Adrenal gland (tissue), 12 donors: ENCODE data around the gene RNF5. TPM values are rescaled to one million over a fixed set of nuclear protein-coding genes. Genes with fewer than 3 reads are reported as not detected.

ENCODE experiments used
- DNase-seq, 7 donors: peaks; one replicate each; pipeline ENCODE4 v3.0.0-alpha.2; 2019 to 2020
- H3K27ac ChIP-seq, 5 donors: fragments of 200-600 bp; sonication (generic) in 4 of 5; 1 replicate in 3 of 5; 2 replicates in 2 of 5; pipeline versions ENCODE4 v1.5.1 to v1.8.0; 2016 to 2020; ENCODE audit warnings: mild to moderate bottlenecking in 1 of 5
- H3K27me3 ChIP-seq: fragments of 200-600 bp; 2 replicates; pipeline ENCODE4 v1.8.0; 2021
- H3K36me3 ChIP-seq, 2 donors: fragments of 200-600 bp; replicated peaks in 1 of 2; 1 replicate in 1 of 2; 2 replicates in 1 of 2; pipeline versions ENCODE4 v1.5.1 to v1.8.0; 2018 to 2022
- H3K4me1 ChIP-seq, 2 donors: fragments of 200-600 bp; replicated peaks in 1 of 2; 1 replicate in 1 of 2; 2 replicates in 1 of 2; pipeline versions ENCODE4 v1.5.1 to v1.8.0; 2018 to 2021
- H3K4me3 ChIP-seq, 4 donors: fragments of 200-600 bp; sonication (generic) in 3 of 4; one replicate each; pipeline ENCODE4 v1.5.1; 2016 to 2018
- H3K9me3 ChIP-seq, 3 donors: fragments of 200-600 bp; sonication (generic) in 1 of 3; replicated peaks in 1 of 3; 1 replicate in 2 of 3; 2 replicates in 1 of 3; pipeline versions ENCODE4 v1.5.1 to v1.8.0; 2016 to 2021
- CTCF ChIP-seq, 6 experiments: fragments of 450-650 bp in 4 of 6; fragments of 200-600 bp in 2 of 6; sonication (generic) in 1 of 6; IDR thresholded peaks; 1 replicate in 5 of 6; 2 replicates in 1 of 6; pipeline versions ENCODE4 v1.5.1 to v1.8.0; 2016 to 2021; ENCODE audit warnings: antibody characterized with exemption in 6 of 6, mild to moderate bottlenecking in 2 of 6, moderate library complexity in 1 of 6
- POLR2A ChIP-seq, 2 donors: fragments of 450-650 bp; IDR thresholded peaks; one replicate each; pipeline ENCODE4 v1.6.1; 2017; ENCODE audit warnings: antibody characterized with exemption in 2 of 2, mild to moderate bottlenecking in 2 of 2, moderate library complexity in 1 of 2
- WGBS, 4 donors: extraction: QIAGEN DNeasy Blood & Tissue Kit in 2 of 4; methylation state at CpG; one replicate each; pipeline versions ENCODE4 v1.1.5 to v1.1.7; 2013 to 2017; 5-methylcytosine and 5-hydroxymethylcytosine counted together
- intact Hi-C, 2 donors: fragments of 100-400 bp; cut with DNase I; formaldehyde crosslinking; loops; one replicate each; pipeline versions ENCODE4 v1.14.1 to v1.15.0; 2022 to 2023
- polyA plus RNA-seq, 3 donors: library from polyadenylated mRNA; stranded (reverse); fragments of 200-250 nt in 2 of 3; fragments of 350-450 nt in 1 of 3; fragmentation: Illumina TruSeq in 1 of 3; extraction: RNeasy Lipid Tissue Mini Kit (QIAGEN cat#74804) in 1 of 3; gene quantifications; one replicate each; pipeline ENCODE4 v1.2.3, GENCODE V29; 2013 to 2014
- total RNA-seq, 9 donors: library from RNA; depleted of rRNA in 4 of 9; stranded (reverse); fragments of >200 nt in 4 of 9; fragments of 120-200 nt in 1 of 9; fragmentation: NEBNext Ultra II Directional in 1 of 9; extraction: Animal tissue kit (Norgen Biotek cat#: 25700) in 1 of 9; gene quantifications; one replicate each; pipeline versions ENCODE4 v1.1.0 to v1.2.4, GENCODE V29; 2013 to 2023
- donor health status: healthy with polysubstance abuse.
- donor health status: Bipolar disorder and iron deficiency.
- donor health status: DM: yes; HTN: yes; CAD: no.
- donor health status: DM: no; HTN: no; CAD: no.
- donor health status: DM: no; HTN: no; CAD: no.
- donor health status: DM: yes; HTN: yes; CAD: no.

Gene RNF5
- total and polyA plus RNA-seq, 12 donors = 47.2 to 146 (median 110) TPM

GRCh38 chr6:32194825-32195651, 16.8 kb downstream of the RNF5 start:
- 14 to 23% (median 15%) methylated on average over 10 to 15 of the region's 15 CpGs for WGBS, 4 donors
- intact Hi-C loops = loop anchor here in 1 of 2 donors (5.0 kb wide), 1 partner anchor 83 kb away; no protein-coding TSS in a partner anchor
- Histone ChIP-seq H3K9me3 (no peaks in the 10 kb centered on the region), H3K27ac (peak overlapping the region; percentile 66 to 100 (median 91)), H3K4me3 (peak overlapping the region in 2 of 4 donors; percentile 5 to 51), H3K4me1 (peaks cover 11 to 36% of the 10 kb centered on the region in 2 donors), H3K36me3 (no peaks in the 10 kb centered on the region), H3K27me3 (no peaks in the 10 kb centered on the region)
- peak in 5 of 7 donors; percentile 53 to 81 (median 63) for DNase-seq
- peak; percentile 47 to 76 for TF ChIP-seq POLR2A (IDR thresholded peaks at IDR 0.05)
- peak; percentile 14 to 78 (median 52) for TF ChIP-seq CTCF (IDR thresholded peaks at IDR 0.05)

GRCh38 chr6:32195652-32195901, 17.4 kb downstream of the RNF5 start:
- Histone ChIP-seq H3K36me3 (no peaks in the 10 kb centered on the region), H3K4me3 (peak overlapping the region in 1 of 4 donors; percentile 77), H3K27me3 (no peaks in the 10 kb centered on the region), H3K4me1 (peaks cover 8 to 34% of the 10 kb centered on the region in 2 donors), H3K27ac (peak overlapping the region in 4 of 5 donors; percentile 98 to 100 (median 100)), H3K9me3 (no peaks in the 10 kb centered on the region)
- WGBS, 4 donors = 0 to 2% (median 0%) methylated on average over 6 to 25 of the region's 25 CpGs
- TF ChIP-seq CTCF (IDR thresholded peaks at IDR 0.05) (peak in 5 of 6 experiments; percentile 14 to 82 (median 50)), POLR2A (IDR thresholded peaks at IDR 0.05) (no peak)
- intact Hi-C loops = no loop called here
- peak; percentile 100 for DNase-seq

GRCh38 chr6:32195902-32196681, 17.9 kb downstream of the RNF5 start:
- peak in 1 of 6 experiments; percentile 2 for TF ChIP-seq CTCF (IDR thresholded peaks at IDR 0.05)
- peak; percentile 98 for TF ChIP-seq POLR2A (IDR thresholded peaks at IDR 0.05)
- H3K4me3 ChIP-seq = peak overlapping the region; percentile 12 to 95 (median 84)
- H3K9me3 ChIP-seq = no peaks in the 10 kb centered on the region
- peaks cover 6 to 29% of the 10 kb centered on the region in 2 donors for H3K4me1 ChIP-seq
- no peaks in the 10 kb centered on the region for H3K27me3 ChIP-seq
- 0 to 1% (median 0%) methylated on average over 5 to 58 of the region's 58 CpGs for WGBS, 4 donors
- H3K36me3 ChIP-seq = no peaks in the 10 kb centered on the region
- intact Hi-C loops = no loop called here
- peak; percentile 85 to 97 (median 90) for DNase-seq
- peak overlapping the region; percentile 98 to 100 (median 99) for H3K27ac ChIP-seq
